Adipocyte (in vitro differentiated cells): Measurements from ENCODE around the gene OPCML.

Experiments used
- DNase-seq: peaks from one replicate; pipeline ENCODE4 v3.0.0-alpha.2; 2015; ENCODE audit warnings: low read depth
- H3K27me3 ChIP-seq: replicated peaks from 2 replicates; pipeline ENCODE4 v1.7.0; 2013; ENCODE audit warnings: mild to moderate bottlenecking, low read length, moderate library complexity; ENCODE audit not compliant: control insufficient read depth, insufficient read depth
- H3K36me3 ChIP-seq: 2 replicates; pipeline ENCODE4 v1.7.0; 2013; ENCODE audit warnings: low read length, mild to moderate bottlenecking, moderate library complexity; ENCODE audit not compliant: control insufficient read depth, insufficient read depth, severe bottlenecking
- H3K4me1 ChIP-seq: 2 replicates; pipeline ENCODE4 v1.7.0; 2013; ENCODE audit warnings: mild to moderate bottlenecking, low read length, moderate library complexity; ENCODE audit not compliant: control insufficient read depth, insufficient read depth
- H3K4me3 ChIP-seq: 2 replicates; pipeline ENCODE4 v1.7.0; 2013; ENCODE audit warnings: mild to moderate bottlenecking, low read length, moderate library complexity
- H3K9ac ChIP-seq: 2 replicates; pipeline ENCODE4 v1.7.0; 2013; ENCODE audit warnings: mild to moderate bottlenecking, low read length, moderate library complexity
- H3K9me3 ChIP-seq: 2 replicates; pipeline ENCODE4 v1.7.0; 2013; ENCODE audit warnings: mild to moderate bottlenecking, low read length, moderate library complexity; ENCODE audit not compliant: control insufficient read depth

Gene OPCML

GRCh38 chr11:133240908-133241655 is 291.2 kb downstream of the OPCML start:
- Histone ChIP-seq H3K27me3 (no peaks in the 10 kb centered on the region), H3K4me3 (no peak overlapping the region), H3K9ac (no peak overlapping the region), H3K4me1 (no peaks in the 10 kb centered on the region), H3K36me3 (no peaks in the 10 kb centered on the region), H3K9me3 (peaks cover 3% of the 10 kb centered on the region)
- DNase-seq, result no peak

- H3K4me1 ChIP-seq, result no peaks in the 10 kb centered on the region
- no peaks in the 10 kb centered on the region for H3K36me3 ChIP-seq
- no peaks in the 10 kb centered on the region for H3K27me3 ChIP-seq
- no peak overlapping the region for H3K4me3 ChIP-seq
- no peak overlapping the region for H3K9ac ChIP-seq
- peaks cover 3% of the 10 kb centered on the region for H3K9me3 ChIP-seq
- no peak for DNase-seq
Measured at GRCh38 chr11:133239575-133239974, 292.7 kb downstream of the OPCML start.

- H3K4me3 ChIP-seq, result no peak overlapping the region
- no peak for DNase-seq
- peaks cover 2% of the 10 kb centered on the region for H3K9me3 ChIP-seq
- no peaks in the 10 kb centered on the region for H3K27me3 ChIP-seq
- H3K36me3 ChIP-seq, result no peaks in the 10 kb centered on the region
- no peak overlapping the region for H3K9ac ChIP-seq
- H3K4me1 ChIP-seq, result no peaks in the 10 kb centered on the region
Measured at GRCh38 chr11:133238495-133238894, 293.8 kb downstream of the OPCML start.

- no peak overlapping the region for H3K9ac ChIP-seq
- no peak overlapping the region for H3K4me3 ChIP-seq
- no peak for DNase-seq
- H3K36me3 ChIP-seq, result no peaks in the 10 kb centered on the region
- no peaks in the 10 kb centered on the region for H3K27me3 ChIP-seq
- peaks cover 6% of the 10 kb centered on the region for H3K9me3 ChIP-seq
- H3K4me1 ChIP-seq, result no peaks in the 10 kb centered on the region
Measured at GRCh38 chr11:133238027-133238426, 294.3 kb downstream of the OPCML start.

- Histone ChIP-seq H3K27me3 (peaks cover 6% of the 10 kb centered on the region), H3K4me1 (no peaks in the 10 kb centered on the region), H3K9ac (no peak overlapping the region), H3K9me3 (peaks cover 6% of the 10 kb centered on the region), H3K36me3 (no peaks in the 10 kb centered on the region), H3K4me3 (no peak overlapping the region)
- DNase-seq, result no peak
Measured at GRCh38 chr11:133235381-133235780, 296.9 kb downstream of the OPCML start.

- no peak overlapping the region for H3K4me3 ChIP-seq
- H3K4me1 ChIP-seq, result no peaks in the 10 kb centered on the region
- peaks cover 6% of the 10 kb centered on the region for H3K9me3 ChIP-seq
- H3K36me3 ChIP-seq, result no peaks in the 10 kb centered on the region
- H3K9ac ChIP-seq, result no peak overlapping the region
- no peak for DNase-seq
- peaks cover 8% of the 10 kb centered on the region for H3K27me3 ChIP-seq
Measured at GRCh38 chr11:133234883-133235282, 297.4 kb downstream of the OPCML start.

- Histone ChIP-seq H3K36me3 (no peaks in the 10 kb centered on the region), H3K9ac (no peak overlapping the region), H3K9me3 (peaks cover 6% of the 10 kb centered on the region), H3K27me3 (peaks cover 18% of the 10 kb centered on the region), H3K4me3 (no peak overlapping the region), H3K4me1 (no peaks in the 10 kb centered on the region)
- DNase-seq, result no peak
Measured at GRCh38 chr11:133232665-133233064, 299.6 kb downstream of the OPCML start.

GRCh38 chr11:133230431-133230830 is 301.9 kb downstream of the OPCML start:
- peaks cover 24% of the 10 kb centered on the region for H3K27me3 ChIP-seq
- H3K9me3 ChIP-seq, result peaks cover 6% of the 10 kb centered on the region
- H3K36me3 ChIP-seq, result no peaks in the 10 kb centered on the region
- H3K9ac ChIP-seq, result no peak overlapping the region
- DNase-seq, result no peak
- H3K4me3 ChIP-seq, result no peak overlapping the region
- H3K4me1 ChIP-seq, result no peaks in the 10 kb centered on the region

GRCh38 chr11:133228471-133229329 is 303.6 kb downstream of the OPCML start:
- DNase-seq, result no peak
- Histone ChIP-seq H3K9me3 (peaks cover 6% of the 10 kb centered on the region), H3K4me3 (no peak overlapping the region), H3K4me1 (no peaks in the 10 kb centered on the region), H3K9ac (no peak overlapping the region), H3K27me3 (peaks cover 24% of the 10 kb centered on the region), H3K36me3 (no peaks in the 10 kb centered on the region)

- H3K27me3 ChIP-seq, result peaks cover 24% of the 10 kb centered on the region
- no peak overlapping the region for H3K4me3 ChIP-seq
- DNase-seq, result no peak
- no peaks in the 10 kb centered on the region for H3K4me1 ChIP-seq
- H3K9me3 ChIP-seq, result no peaks in the 10 kb centered on the region
- no peaks in the 10 kb centered on the region for H3K36me3 ChIP-seq
- no peak overlapping the region for H3K9ac ChIP-seq
Measured at GRCh38 chr11:133227632-133228111, 304.6 kb downstream of the OPCML start.

GRCh38 chr11:133224271-133224670 is 308.0 kb downstream of the OPCML start:
- no peaks in the 10 kb centered on the region for H3K4me1 ChIP-seq
- H3K9me3 ChIP-seq, result no peaks in the 10 kb centered on the region
- no peak overlapping the region for H3K9ac ChIP-seq
- H3K36me3 ChIP-seq, result no peaks in the 10 kb centered on the region
- no peak for DNase-seq
- H3K4me3 ChIP-seq, result no peak overlapping the region
- H3K27me3 ChIP-seq, result peaks cover 11% of the 10 kb centered on the region
